HepG2 (cell line): Measurements from ENCODE around the gene MTRF1. TPM values are rescaled to one million over a fixed set of nuclear protein-coding genes. Genes with fewer than 3 reads are reported as not detected.
A peak's percentile ranks its signal among the peaks of the same experiment; 100 is the strongest.

Experiments
- ATAC-seq: fragments of 200-7000 bp; cut with Tn5 transposase; 3 replicates; pipeline ENCODE4 v1.9.1; 2020; ENCODE audit warnings: mild to moderate bottlenecking, moderate library complexity
- BruUV-seq: library from RNA; stranded (reverse); fragments of 400-500 nt; replicated peaks from 2 replicates; lab custom pipeline; 2021; lab: Mats Ljungman, UMichigan
- CTCF ChIA-PET: fragments of 300-600 bp; formaldehyde crosslinking; extraction: SDS; loops from one replicate; lab custom pipeline; 2021; ENCODE audit warnings: low total read pairs, inconsistent platforms, low intra/inter-chr PET ratio; lab: Yijun Ruan, JAX
- POLR2A ChIA-PET: fragments of 350-600 bp; sonication (Branson Sonifier 250); formaldehyde crosslinking; loops from one replicate; lab custom pipeline; 2020; ENCODE audit warnings: antibody characterized with exemption, inconsistent platforms; lab: Yijun Ruan, JAX
- DNase-seq: peaks from one replicate; pipeline ENCODE4 v3.0.0-alpha.2; 2015; ENCODE audit warnings: low spot score
- FAIRE-seq: peaks from 3 replicates; lab custom pipeline; 2011; peaks lifted over from hg19 to GRCh38; lab: Jason Lieb, UNC
- H2AFZ ChIP-seq: one replicate; pipeline ENCODE4 v1.6.1; 2011; ENCODE audit warnings: low read length, inconsistent platforms
- H3K27ac ChIP-seq: fragments of 300-600 bp; 3 replicates; pipeline ENCODE4 v1.8.0; 2011; ENCODE audit warnings: mixed run types, mild to moderate bottlenecking, mixed read lengths, low read length, inconsistent platforms; ENCODE audit not compliant: insufficient read depth; ENCODE audit errors: extremely low read length
- H3K27me3 ChIP-seq, 2 experiments: fragments of 200-600 bp in 1 of 2; 2 replicates in 1 of 2; 3 replicates in 1 of 2; pipeline versions ENCODE4 v1.6.0 to v1.8.0; 2011; ENCODE audit warnings: low read length in 2 of 2, mild to moderate bottlenecking in 2 of 2, moderate library complexity in 2 of 2, inconsistent platforms in 1 of 2; ENCODE audit not compliant: insufficient read depth in 2 of 2, control insufficient read depth in 1 of 2
- H3K36me3 ChIP-seq, 2 experiments: fragments of 200-600 bp in 1 of 2; replicated peaks in 1 of 2; 2 replicates in 1 of 2; 3 replicates in 1 of 2; pipeline versions ENCODE4 v1.5.1 to v1.8.0; 2011; ENCODE audit warnings: low read length in 2 of 2, inconsistent platforms in 1 of 2; ENCODE audit not compliant: insufficient read depth in 2 of 2, control insufficient read depth in 1 of 2
- H3K4me1 ChIP-seq: 2 replicates; pipeline ENCODE4 v1.5.1; 2012; ENCODE audit warnings: low read length, inconsistent platforms; ENCODE audit not compliant: insufficient read depth
- H3K4me2 ChIP-seq: 2 replicates; pipeline ENCODE4 v1.6.0; 2011; ENCODE audit warnings: low read depth, low read length, inconsistent platforms
- H3K4me3 ChIP-seq, 3 experiments: fragments of 200-600 bp in 1 of 3; sonication (generic), shearing (Covaris generic) in 1 of 3; replicated peaks in 1 of 3; 2 replicates each; pipeline ENCODE4 v1.5.1; 2011 to 2016; ENCODE audit warnings: low read length in 3 of 3, inconsistent platforms in 2 of 3, low read depth in 2 of 3, mild to moderate bottlenecking in 2 of 3, control low read depth in 1 of 3, mixed read lengths in 1 of 3; ENCODE audit not compliant: insufficient read depth in 1 of 3
- H3K79me2 ChIP-seq: one replicate; pipeline ENCODE4 v1.6.1; 2011; ENCODE audit warnings: low read length, inconsistent platforms; ENCODE audit not compliant: insufficient read depth
- H3K9ac ChIP-seq: 2 replicates; pipeline ENCODE4 v1.6.0; 2011; ENCODE audit warnings: mild to moderate bottlenecking, low read depth, low read length, inconsistent platforms; ENCODE audit not compliant: insufficient read depth
- H3K9me3 ChIP-seq: 2 replicates; pipeline ENCODE4 v1.5.1; 2012; ENCODE audit warnings: mild to moderate bottlenecking, low read length
- H4K20me1 ChIP-seq: 2 replicates; pipeline ENCODE4 v1.6.0; 2011; ENCODE audit warnings: inconsistent platforms, mild to moderate bottlenecking, low read length, moderate library complexity; ENCODE audit not compliant: insufficient read depth
- HNRNPLL ChIP-seq: fragments of 200-400 bp; formaldehyde crosslinking; IDR thresholded peaks from 2 replicates; pipeline ENCODE4 v1.6.1; 2017; ENCODE audit warnings: mild to moderate bottlenecking, low read depth, low read length; ENCODE audit not compliant: poor library complexity, severe bottlenecking
- IRF2 ChIP-seq: IDR thresholded peaks from 2 replicates; pipeline ENCODE4 v1.6.1; 2018; ENCODE audit warnings: missing genetic modification reagents, missing compliant biosample characterization
- JDP2 ChIP-seq: sonication (generic); formaldehyde crosslinking; IDR thresholded peaks from 2 replicates; pipeline ENCODE4 v1.8.1; 2022; ENCODE audit warnings: missing genetic modification reagents, borderline replicate concordance
- KMT2A ChIP-seq: sonication (generic); formaldehyde crosslinking; IDR thresholded peaks from 2 replicates; pipeline ENCODE4 v1.4.0; 2020; ENCODE audit warnings: missing genetic modification reagents
- MEF2D ChIP-seq: sonication (generic); formaldehyde crosslinking; IDR thresholded peaks from 2 replicates; pipeline ENCODE4 v1.5.1; 2020; ENCODE audit warnings: mild to moderate bottlenecking, missing genetic modification reagents
- MIER3 ChIP-seq: IDR thresholded peaks from 2 replicates; pipeline ENCODE4 v1.6.1; 2016; ENCODE audit warnings: missing compliant biosample characterization, borderline replicate concordance
- MTA3 ChIP-seq: sonication (generic); formaldehyde crosslinking; IDR thresholded peaks from 2 replicates; pipeline ENCODE4 v1.4.0; 2020; ENCODE audit warnings: missing genetic modification reagents
- NFE2L1 ChIP-seq: sonication (generic); formaldehyde crosslinking; IDR thresholded peaks from 2 replicates; pipeline ENCODE4 v1.4.0; 2020; ENCODE audit warnings: missing genetic modification reagents, mild to moderate bottlenecking, borderline replicate concordance
- SRSF4 ChIP-seq: fragments of 200-400 bp; formaldehyde crosslinking; IDR thresholded peaks from one replicate; pipeline ENCODE4 v1.6.1; 2018; ENCODE audit warnings: mild to moderate bottlenecking, low read depth, low read length, moderate library complexity; ENCODE audit not compliant: poor library complexity, severe bottlenecking
- ZNF205 ChIP-seq: IDR thresholded peaks from 2 replicates; pipeline ENCODE4 v1.6.1; 2018; ENCODE audit warnings: missing biosample characterization, missing genetic modification reagents
- ZNF451 ChIP-seq: sonication (generic); formaldehyde crosslinking; IDR thresholded peaks from 2 replicates; pipeline ENCODE4 v1.5.0; 2020; ENCODE audit warnings: mild to moderate bottlenecking, missing genetic modification reagents
- ZNF607 ChIP-seq: sonication (generic); formaldehyde crosslinking; IDR thresholded peaks from 2 replicates; pipeline ENCODE4 v1.5.1; 2020; ENCODE audit warnings: missing genetic modification reagents, mild to moderate bottlenecking, borderline replicate concordance
- ZSCAN21 ChIP-seq: sonication (generic); formaldehyde crosslinking; IDR thresholded peaks from 2 replicates; pipeline ENCODE4 v1.8.0; 2022; ENCODE audit warnings: mild to moderate bottlenecking, missing genetic modification reagents, moderate library complexity, borderline replicate concordance
- WGBS: methylation state at CpG from one replicate; pipeline ENCODE4 v1.1.6; 2017; ENCODE audit warnings: low lambda C conversion rate; 5-methylcytosine and 5-hydroxymethylcytosine counted together
- in situ Hi-C: cut with HindIII; loops from 2 replicates; pipeline ENCODE4 v1.10.0; 2017; ENCODE audit warnings: low pct_unique_long_range_greater_than_20kb; ENCODE audit not compliant: extremely low pct_ligation_motif_present
- intact Hi-C: fragments of 100-400 bp; cut with micrococcal nuclease; formaldehyde crosslinking; loops from one replicate; pipeline ENCODE4 v1.10.0; 2022; ENCODE audit not compliant: unreplicated experiment
- polyA plus RNA-seq, 8 experiments: library from polyadenylated mRNA; depleted of rRNA in 3 of 8; stranded (reverse) in 7 of 8; unstranded in 1 of 8; fragments of >200 nt; fragmentation: Illumina TruSeq in 4 of 8; extraction: Trizol in 4 of 8; gene quantifications; 2 replicates each; pipeline versions ENCODE4 v1.2.1 to v1.2.3, GENCODE V29; 2011 to 2016; ENCODE audit warnings: low read depth in 4 of 8, missing spikeins in 1 of 8, mixed read lengths in 1 of 8; ENCODE audit not compliant: insufficient read depth in 1 of 8
- total RNA-seq, 5 experiments: library from RNA; depleted of rRNA; stranded (reverse); fragments of >200 nt; fragmentation: Illumina TruSeq; extraction: Trizol; gene quantifications; 2 replicates each; pipeline ENCODE4 v1.2.3, GENCODE V29; 2016; ENCODE audit warnings: low read depth in 1 of 5
- TF ChIP-seq, protein P1 (sequence below): sonication (generic); formaldehyde crosslinking; IDR thresholded peaks from 2 replicates; pipeline ENCODE4 v1.4.0; 2020; ENCODE audit warnings: missing genetic modification reagents
- TF ChIP-seq, protein P2 (sequence below): sonication (generic); formaldehyde crosslinking; IDR thresholded peaks from 2 replicates; pipeline ENCODE4 v1.8.0; 2022; ENCODE audit warnings: mild to moderate bottlenecking, missing genetic modification reagents, moderate library complexity
- TF ChIP-seq, protein P3 (sequence below): sonication (generic); formaldehyde crosslinking; IDR thresholded peaks from 2 replicates; pipeline ENCODE4 v1.5.0; 2020; ENCODE audit warnings: mild to moderate bottlenecking, missing genetic modification reagents

The MTRF1 gene
- total and polyA plus RNA-seq, 2 of the 13 experiments (the other 11 are each of a cell fraction or from before 2014, with no cell fraction given): 21.6 to 27.2 TPM

DNA sequence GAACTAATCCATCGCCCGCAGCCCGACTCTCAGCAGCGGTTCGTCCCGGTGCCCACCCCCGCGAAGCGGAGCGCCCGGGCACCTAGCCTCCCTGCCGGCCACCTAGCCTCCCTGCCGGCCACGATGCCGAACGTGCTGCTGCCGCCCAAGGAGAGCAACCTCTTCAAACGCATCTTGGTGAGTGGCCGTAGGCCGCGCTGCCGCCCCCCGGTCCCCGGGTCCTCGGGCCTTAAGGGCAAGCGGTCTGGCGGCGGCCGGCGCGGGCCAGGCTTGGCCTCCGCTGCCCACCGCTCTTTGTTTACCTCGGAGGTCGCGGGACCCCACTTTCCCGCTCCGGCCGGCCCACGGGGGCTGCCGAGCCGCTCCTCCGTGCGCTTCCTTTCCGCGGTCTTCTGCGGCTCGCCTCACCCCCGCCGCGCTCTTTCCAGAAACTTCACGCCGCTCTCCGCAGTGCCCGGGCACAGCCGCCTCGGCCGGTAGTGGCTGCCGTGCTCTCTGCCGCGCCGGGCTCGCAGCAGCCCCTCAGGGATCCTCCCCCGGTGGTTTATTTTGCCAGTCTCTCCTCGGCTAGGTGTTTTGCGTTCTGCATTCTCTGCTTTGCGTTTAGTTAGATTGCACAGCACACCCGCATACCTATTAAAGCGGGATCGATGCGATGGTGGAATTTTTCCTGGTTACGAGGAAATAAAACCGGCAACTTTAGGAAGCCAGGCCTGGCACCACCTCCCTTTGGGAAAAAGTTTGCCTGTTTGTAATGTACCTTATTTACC lies 48.2 kb upstream of the MTRF1 start:
- Histone ChIP-seq H3K79me2 (peaks cover 53% of the 10 kb centered on the region), H3K9me3 (no peaks in the 10 kb centered on the region), H3K4me2 (peak overlapping the region; percentile 82), H3K4me1 (peaks cover 56% of the 10 kb centered on the region), H3K27me3 (no peaks in the 10 kb centered on the region; a peak in 1 of 5 replicates), H2AFZ (no peak overlapping the region), H3K4me3 (peak overlapping the region; percentile 94 to 99 (median 98)), H3K36me3 (no peaks in the 10 kb centered on the region; a peak in 1 of 5 replicates), H4K20me1 (peaks cover 19% of the 10 kb centered on the region), H3K27ac (peak overlapping the region; percentile 89), H3K9ac (peak overlapping the region; percentile 92)
- no peak for DNase-seq
- CTCF ChIA-PET: no interaction called here
- no peak for FAIRE-seq
- 1% methylated on average over 35 of the region's 73 CpGs for WGBS
- POLR2A ChIA-PET: no interaction called here
- BruUV-seq: TSS peak; percentile 55
- intact Hi-C loops (loop anchor here (1.0 to 5.0 kb wide), 2 partner anchors 48 to 249 kb away; partner anchors contain the start of genes MTRF1 and WBP4), in situ Hi-C loops (no loop called here)
- peak; percentile 82 for ATAC-seq
- TF ChIP-seq MTA3 (CRISPR knock-in tag) (no peak), MIER3 (0 out of 2 replicates have a peak, but pooled peaks have one; percentile 3), SRSF4 (no peak), NFE2L1 (0 out of 2 replicates have a peak, but pooled peaks have one; percentile 62), ZNF451 (CRISPR knock-in tag) (no peak), IRF2 (0 out of 2 replicates have a peak, but pooled peaks have one; percentile 22), MEF2D (CRISPR knock-in tag) (no peak), JDP2 (CRISPR knock-in tag) (no peak; the same call in 1 of the 2 replicates), ZSCAN21 (no peak), KMT2A (CRISPR knock-in tag) (peak; percentile 88), ZNF205 (CRISPR knock-in tag) (no peak), ZNF607 (CRISPR knock-in tag) (peak; percentile 76; the same call in 1 of the 2 replicates), HNRNPLL (peak; percentile 45)
- TF ChIP-seq, protein P1, sequence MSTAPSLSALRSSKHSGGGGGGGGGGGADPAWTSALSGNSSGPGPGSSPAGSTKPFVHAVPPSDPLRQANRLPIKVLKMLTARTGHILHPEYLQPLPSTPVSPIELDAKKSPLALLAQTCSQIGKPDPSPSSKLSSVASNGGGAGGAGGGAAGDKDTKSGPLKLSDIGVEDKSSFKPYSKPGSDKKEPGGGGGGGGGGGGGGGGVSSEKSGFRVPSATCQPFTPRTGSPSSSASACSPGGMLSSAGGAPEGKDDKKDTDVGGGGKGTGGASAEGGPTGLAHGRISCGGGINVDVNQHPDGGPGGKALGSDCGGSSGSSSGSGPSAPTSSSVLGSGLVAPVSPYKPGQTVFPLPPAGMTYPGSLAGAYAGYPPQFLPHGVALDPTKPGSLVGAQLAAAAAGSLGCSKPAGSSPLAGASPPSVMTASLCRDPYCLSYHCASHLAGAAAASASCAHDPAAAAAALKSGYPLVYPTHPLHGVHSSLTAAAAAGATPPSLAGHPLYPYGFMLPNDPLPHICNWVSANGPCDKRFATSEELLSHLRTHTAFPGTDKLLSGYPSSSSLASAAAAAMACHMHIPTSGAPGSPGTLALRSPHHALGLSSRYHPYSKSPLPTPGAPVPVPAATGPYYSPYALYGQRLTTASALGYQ (CRISPR knock-in tag): peak; percentile 4; the same call in 1 of the 2 replicates
- TF ChIP-seq, protein P2, sequence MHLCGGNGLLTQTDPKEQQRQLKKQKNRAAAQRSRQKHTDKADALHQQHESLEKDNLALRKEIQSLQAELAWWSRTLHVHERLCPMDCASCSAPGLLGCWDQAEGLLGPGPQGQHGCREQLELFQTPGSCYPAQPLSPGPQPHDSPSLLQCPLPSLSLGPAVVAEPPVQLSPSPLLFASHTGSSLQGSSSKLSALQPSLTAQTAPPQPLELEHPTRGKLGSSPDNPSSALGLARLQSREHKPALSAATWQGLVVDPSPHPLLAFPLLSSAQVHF (CRISPR knock-in tag): 0 out of 2 replicates have a peak, but pooled peaks have one; percentile 32
- TF ChIP-seq, protein P3, sequence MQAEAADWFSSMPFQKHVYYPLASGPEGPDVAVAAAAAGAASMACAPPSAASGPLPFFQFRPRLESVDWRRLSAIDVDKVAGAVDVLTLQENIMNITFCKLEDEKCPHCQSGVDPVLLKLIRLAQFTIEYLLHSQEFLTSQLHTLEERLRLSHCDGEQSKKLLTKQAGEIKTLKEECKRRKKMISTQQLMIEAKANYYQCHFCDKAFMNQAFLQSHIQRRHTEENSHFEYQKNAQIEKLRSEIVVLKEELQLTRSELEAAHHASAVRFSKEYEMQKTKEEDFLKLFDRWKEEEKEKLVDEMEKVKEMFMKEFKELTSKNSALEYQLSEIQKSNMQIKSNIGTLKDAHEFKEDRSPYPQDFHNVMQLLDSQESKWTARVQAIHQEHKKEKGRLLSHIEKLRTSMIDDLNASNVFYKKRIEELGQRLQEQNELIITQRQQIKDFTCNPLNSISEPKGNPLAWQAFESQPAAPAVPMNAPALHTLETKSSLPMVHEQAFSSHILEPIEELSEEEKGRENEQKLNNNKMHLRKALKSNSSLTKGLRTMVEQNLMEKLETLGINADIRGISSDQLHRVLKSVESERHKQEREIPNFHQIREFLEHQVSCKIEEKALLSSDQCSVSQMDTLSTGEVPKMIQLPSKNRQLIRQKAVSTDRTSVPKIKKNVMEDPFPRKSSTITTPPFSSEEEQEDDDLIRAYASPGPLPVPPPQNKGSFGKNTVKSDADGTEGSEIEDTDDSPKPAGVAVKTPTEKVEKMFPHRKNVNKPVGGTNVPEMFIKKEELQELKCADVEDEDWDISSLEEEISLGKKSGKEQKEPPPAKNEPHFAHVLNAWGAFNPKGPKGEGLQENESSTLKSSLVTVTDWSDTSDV: no peak
